Stimulated activated CD4-positive, alpha-beta T cell treated with anti-CD3 and anti-CD28 coated beads, Interleukin-1b, Interleukin-23, amount 100 ng/mL, for 48 hours (primary cell): ENCODE results near the gene PLEKHA5.

Source experiments
- DNase-seq: peaks from one replicate; pipeline ENCODE4 v3.0.0-alpha.2; 2020

Gene PLEKHA5

DNA sequence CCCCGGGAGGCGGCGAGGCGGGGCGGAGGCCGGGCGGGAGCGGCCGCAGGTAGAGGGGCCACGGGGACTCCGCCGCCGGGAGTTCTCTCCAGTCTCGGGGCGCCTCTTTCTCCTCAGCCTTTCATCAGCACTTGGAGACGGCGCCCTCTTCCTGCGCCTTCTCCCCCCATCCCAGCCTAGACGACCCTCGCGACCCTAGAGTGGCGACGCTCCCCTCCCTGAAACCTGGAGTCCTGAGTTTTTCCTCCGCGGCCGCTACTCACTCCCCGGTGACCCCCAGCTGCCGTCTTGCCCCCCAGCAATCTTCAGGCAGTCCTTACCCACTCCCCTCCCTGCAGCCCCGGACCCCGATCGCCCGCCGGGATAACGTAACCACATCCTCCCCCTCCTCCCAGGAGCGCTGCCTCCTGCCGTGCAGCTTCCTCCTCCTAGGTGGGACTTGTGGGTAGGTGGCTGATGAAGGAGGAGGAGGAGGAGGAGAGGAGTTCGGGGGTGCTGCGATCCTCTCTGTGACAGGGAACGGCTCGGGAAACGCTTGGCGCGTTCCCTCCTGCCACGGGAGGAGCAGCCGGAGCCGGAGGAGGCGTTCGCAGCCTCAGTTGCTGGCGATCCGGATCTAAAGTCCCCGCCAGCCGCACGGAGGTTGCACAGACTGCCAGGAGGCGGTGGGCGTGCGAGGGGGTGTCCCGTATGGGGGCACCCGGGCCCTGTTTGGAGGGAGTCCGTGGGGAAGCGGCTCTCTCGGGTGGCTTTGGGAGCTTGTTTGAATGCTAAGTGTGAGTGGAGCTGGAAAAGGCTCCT is 891 bp downstream of the PLEKHA5 start:
- DNase-seq = no peak

DNA sequence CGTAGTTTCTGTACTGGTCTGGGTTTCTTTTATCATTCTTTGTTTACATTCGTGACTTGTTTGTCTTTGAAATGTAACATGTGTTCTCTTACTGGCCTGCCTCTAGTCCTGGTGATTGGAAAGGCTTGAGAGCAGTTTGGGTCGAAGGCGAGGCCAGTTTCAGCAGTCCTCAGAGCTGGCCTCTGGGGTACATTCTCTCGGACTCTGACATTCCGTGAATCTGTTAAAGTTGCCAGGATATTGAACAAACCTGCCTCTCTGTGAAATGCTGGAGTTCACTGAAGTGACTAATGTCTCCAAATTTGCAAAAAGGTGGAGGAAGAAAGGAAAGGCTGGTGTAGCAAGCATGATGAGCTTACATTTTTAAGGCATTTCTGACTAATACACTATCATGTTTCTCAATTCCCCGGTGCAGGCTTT is 1.5 kb downstream of the PLEKHA5 start:
- no peak for DNase-seq

DNA sequence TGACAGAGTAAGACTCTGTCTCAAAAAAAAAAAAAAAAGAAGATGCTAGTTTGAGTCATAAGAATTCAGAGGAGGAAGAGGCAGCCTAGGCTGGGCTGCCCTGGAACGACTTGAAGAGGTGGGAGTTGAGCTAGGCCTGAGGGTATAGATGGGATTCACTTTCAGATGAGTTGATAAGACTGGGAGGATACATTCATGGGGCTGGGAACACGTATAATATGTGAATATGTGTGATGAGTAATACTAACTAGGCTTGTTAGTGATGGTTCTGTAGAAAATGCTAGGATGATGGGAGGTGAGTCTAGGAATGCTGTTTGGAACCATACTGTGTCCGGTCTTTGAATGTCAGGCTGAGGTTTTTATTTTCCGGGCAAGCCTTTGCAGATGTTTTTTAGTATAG is 9.0 kb downstream of the PLEKHA5 start:
- DNase-seq = no peak

DNA sequence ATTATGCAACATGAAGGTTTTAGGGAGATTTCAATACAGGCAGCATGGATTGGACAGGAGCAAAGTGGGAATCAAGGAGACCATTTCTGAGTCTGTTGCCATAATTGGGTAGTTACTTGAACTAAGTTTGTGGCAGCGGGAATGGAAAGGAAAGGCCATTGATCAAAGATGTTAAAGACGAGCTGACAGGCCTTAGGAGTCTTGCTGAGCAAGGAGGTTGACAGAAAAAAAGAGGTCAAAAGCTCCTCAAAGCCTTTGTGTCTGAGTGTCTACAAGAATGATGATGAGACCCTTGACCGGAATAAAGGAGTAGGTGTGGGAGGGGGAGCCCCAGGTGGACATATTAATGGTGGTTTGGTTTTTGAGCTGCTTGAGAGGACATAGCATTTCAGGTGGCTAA is 9.4 kb downstream of the PLEKHA5 start:
- no peak for DNase-seq

DNA sequence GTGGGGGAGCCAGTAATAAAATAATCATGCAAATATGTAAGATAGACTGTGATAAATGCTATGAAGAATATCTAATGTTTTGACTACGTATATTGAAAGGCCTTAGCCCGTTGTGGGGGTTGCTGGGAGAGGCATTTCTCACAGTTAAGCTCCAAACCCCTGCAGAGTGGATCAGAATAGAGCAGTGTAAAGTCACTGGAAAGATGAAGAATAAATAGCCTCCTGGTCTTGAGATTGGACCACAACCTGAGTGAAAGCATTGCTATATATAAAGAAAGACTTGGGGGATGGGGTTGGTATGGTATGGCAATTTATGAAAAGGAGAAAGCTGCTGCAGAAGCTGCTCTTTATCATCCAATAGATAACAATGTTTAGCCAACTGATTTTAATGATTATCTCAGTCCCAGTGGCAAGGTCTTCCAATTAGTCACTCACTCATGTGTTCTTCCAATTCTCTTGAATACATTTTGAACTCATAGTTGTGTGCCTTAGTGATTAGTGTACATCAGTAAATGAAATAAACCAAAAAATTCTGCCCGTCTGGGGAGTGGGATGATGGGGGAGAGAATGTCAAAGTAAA is 10.2 kb downstream of the PLEKHA5 start:
- no peak for DNase-seq

DNA sequence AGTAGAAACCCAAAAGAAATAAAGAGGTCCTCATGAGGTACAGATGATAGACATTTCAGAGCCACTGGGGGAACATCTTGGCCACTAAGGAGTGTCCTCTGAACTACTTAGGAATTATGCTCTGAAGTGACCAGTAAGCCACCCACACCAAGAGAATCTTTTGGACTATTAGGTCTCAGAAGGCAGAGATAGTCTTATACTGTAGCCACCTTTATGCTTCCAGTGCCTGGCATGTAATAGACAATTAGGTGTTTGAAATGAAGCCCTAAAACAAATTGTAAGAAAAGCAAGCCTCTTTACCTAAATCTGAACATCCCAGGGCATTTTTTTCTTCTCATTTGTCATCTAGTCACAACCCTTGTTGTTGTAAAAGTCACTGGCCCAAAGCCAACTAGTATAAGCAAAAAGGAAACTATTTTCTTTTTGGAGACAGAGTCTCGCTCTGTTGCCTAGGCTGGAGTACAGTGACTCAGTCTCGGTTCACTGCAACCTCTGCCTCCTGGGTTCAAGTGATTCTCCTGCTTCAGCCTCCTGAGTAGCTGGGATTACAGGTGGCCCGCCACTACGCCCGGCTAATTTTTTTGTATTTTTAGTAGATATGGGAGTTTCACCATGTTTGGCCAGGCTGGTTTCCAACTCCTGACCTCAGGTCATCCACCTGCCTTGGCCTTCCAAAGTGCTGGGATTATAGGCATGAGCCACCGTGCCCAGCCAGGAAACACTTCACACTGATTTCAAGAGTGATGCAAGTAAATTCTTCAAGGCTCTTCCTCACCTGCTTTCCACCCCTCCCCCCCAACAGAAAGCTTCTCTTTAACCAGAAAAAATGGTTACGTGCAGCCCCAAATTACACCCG is 11.1 kb downstream of the PLEKHA5 start:
- DNase-seq = no peak

DNA sequence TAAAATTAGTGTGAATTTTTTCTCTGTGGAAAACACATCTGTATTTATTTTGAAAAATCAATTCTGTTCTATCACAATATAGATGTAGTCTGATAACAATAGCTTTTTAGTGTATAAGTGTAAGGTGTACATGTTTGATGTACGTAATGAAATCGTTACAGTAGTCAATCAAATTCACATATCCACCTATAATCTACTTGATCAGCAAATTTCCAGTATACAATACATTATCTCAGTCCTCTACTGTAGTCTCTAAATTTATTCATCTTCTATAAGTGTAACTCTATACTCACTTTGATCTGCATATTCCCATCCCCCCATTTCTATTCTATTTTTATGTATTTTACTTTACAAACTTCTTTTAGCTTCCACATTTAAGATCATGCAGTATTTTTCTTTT is 13.0 kb downstream of the PLEKHA5 start:
- DNase-seq = no peak

DNA sequence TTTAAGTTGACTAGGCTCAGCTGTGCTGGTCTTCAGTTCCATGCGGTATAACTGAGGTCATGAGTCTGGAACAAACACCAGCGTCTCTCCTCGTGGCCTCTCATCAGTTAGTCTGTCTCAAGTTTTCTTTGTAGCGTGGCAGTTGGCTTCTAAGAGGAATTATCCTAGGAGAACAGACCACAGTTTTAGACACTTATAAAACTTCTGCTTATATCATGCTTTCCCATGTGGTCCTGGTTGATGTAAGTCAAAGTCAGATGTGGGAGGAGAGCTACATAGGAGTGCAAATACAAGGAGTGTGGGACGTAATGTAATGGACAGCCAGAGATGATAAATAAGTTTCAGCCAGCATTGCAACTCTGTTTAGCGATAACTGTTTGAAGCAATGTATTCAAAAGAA is 14.8 kb downstream of the PLEKHA5 start:
- no peak for DNase-seq

DNA sequence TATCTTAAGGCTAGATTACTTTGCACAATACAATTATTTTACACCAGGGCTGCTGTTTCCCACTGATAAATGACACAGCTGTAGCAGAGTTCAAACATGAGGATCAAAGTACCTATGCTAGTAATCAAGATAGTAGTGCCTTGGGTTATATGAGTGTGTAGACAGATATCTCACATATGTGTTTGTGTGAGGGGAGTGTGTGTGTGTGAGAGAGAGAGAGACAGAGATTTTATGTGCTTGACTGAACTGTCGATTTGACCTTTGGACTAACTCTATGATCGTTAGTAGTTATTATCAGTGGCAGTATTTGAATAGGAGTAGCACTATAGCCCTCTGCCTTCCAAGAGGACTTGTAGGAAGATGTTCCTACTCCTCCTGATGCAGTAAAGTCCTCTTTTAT is 15.5 kb downstream of the PLEKHA5 start:
- no peak for DNase-seq

DNA sequence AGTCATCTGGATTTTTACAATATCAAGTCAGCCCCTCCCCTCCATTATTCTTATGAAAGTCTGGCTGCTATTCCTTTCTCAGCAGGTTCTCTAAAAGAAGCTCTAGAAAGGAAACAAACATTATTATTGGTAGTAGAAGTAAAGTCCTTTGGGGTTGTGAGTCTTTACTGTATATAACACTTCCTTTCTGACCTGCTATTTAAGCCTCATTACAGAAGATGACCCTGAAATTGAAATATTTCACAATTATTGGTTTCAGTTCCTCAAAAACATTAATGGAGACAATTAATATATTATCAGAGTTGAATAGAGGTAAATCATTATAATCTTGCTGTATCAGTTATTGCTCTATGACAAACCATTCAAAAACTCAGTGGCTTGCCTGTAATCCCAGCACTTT is 19.3 kb downstream of the PLEKHA5 start:
- no peak for DNase-seq

DNA sequence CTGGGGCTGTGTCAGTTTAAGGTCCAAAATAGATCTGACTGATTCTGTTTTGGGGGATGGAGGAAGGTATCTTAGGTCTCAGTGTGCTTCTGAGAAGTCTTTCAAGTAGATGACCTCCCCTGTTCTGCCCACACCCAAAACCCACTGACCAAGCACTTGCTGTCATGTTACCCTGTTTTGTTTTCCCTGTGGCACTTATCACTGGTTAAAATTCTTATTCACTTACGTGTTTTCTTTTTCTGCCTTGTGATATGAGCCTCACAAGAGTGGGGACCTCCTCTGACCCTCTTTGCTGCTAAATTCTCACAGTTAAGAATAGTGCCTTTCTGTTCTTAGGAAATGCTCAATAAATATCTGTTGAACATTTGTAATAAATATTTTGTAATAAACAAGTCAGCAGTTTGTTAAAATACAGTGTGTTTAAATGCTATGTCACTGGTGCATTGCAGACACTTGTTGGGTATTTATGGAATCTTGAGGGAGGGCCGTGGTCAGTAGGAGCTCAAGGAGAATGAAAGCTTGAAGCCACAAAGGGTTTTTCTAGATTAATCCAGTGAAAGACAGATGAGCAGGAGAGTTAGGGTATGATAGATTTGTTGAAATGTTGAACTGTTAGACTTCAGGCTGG is 20.9 kb downstream of the PLEKHA5 start:
- no peak for DNase-seq

DNA sequence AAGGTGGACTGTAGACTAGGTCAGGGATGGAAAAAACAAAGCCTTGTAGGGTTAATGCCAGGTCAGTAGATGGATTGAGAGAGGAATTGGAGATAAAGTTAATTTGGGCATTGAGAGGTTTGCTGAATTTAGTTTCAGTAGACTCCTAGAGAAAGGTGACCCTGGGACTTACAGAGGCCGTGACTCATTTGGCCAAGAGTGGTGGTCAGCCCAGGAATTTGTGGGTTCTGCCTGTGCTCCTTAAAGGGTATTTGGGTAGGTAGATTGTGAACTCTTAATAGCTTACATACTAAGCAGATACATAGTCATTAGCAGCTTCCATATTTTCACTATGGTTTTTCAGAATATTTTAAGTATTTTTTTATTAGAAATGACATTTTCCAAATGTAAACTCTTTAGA is 21.8 kb downstream of the PLEKHA5 start:
- no peak for DNase-seq

DNA sequence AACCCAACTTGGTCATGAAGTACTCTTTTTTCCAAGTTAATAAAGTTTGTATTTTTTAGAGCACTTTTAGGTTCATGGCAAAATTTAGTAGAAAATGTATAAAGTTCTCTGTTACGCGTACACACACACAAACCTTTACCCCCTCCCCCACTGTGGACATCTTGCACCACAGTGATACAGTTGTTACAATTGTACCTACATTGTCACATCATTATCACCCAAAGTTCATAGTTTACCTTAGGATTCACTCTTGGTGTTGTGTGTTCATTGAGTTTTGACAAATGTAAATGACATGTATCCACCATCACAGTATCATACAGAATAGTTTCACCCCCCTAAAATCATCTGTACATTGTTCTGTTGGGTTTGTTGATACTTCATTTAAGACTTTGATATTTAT is 23.9 kb downstream of the PLEKHA5 start:
- DNase-seq = no peak

DNA sequence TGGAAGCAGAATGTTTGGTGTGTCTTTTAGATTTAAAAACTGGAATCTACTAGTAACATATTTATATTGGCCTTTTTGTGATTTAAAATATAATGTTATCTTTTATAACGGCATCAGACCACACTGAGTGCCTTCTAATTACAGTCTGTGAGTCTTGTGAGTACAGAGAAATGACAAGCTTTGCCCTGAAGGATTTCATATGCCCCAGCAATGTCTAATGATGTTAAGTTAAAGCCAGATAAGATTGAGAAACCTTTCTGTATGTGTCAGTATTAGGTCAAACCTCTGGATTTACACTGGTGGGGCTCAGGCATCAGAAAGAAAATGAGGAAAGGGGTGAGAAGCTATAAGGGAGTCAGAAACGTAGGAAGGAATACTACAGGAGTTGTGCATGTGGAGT is 25.2 kb downstream of the PLEKHA5 start:
- no peak for DNase-seq

DNA sequence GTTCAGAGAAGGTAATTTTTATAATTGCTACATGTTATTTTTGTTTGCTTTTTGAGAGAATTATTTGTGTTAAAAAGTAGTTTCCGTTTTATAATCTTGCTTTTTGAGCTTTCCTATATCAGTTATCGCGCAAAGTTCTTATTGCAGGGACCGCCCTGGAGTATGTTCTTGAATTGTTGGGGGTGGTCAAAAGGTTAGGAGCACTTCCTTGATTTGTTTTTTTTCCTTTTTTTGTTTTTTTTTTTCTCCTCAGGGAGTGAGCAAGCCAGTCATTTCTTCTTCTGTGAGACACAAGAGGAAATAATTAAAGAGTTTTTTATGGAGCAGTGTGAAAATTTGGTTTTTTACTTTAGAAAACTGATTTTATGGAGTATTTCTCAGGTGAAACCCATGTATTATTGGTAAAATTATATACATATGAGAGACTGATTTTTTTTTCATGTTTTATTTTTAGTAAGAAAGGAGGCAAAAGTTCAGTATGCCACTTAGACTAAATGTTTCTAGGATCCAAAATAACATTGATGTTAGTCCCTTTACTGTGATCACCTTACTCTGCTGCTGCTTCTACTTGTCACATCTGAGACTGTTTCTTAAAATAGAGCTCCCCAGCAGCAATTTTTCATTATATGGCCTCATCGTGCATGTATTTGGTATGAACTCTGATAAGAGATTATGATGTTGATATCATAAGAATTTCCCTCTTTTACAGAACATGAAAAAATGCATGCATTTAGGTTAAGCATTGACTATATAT is 26.6 kb downstream of the PLEKHA5 start:
- DNase-seq = no peak

DNA sequence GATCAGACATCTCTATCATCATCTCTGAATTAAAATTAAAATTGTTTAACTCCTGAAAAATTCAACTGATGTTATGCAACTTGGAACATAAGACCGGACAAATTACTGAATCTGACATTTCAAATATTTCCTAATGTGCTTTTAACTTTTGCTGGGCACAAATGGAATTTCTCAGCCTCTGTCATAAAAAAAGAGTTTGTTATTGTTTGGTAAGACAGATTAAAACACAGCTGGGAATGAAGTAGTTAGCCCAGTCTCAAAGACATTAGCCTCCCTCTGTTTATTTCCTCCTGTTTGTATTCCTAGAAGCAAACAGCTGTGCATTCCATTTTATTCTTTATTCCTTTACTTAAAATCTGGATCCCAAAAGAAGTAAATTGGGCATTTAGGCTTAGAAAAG is 29.4 kb downstream of the PLEKHA5 start:
- DNase-seq = no peak

DNA sequence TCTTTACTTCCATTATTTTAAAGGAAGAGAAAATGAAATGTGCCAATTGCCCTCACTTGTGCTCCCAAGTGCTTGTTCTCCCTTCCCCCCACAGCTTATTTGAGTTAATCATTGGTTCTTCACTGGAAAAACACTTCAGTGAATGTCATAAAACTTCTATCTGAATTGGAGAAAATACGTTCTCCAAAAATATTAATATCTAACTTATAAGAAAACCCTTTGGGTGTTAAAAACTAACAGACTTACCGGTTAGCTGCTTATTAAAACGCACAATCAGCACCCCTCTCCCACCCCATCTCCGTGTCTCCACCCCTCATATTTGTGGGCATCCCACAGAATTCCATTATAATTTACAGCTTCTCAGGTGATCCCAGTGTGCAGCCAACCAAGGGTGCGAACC is 31.7 kb downstream of the PLEKHA5 start:
- no peak for DNase-seq

DNA sequence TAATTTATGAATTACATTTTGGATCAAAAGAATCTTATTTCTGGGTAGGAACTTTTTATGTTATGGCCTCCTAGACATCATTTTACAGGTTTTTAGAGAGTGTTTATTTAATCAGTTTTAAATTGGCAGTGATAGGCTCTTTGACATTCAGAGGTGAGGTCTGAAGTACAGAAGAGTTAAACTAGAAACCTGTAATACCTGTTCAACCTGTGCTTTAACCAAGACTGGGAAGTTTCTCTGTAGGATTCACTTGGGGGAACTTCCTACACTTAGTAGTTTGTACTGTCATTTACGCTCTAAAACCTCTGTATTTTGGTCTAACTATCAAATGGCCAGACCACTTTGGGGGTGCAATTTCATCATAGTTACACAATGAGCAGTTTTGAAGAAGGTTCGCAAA is 35.9 kb downstream of the PLEKHA5 start:
- no peak for DNase-seq

DNA sequence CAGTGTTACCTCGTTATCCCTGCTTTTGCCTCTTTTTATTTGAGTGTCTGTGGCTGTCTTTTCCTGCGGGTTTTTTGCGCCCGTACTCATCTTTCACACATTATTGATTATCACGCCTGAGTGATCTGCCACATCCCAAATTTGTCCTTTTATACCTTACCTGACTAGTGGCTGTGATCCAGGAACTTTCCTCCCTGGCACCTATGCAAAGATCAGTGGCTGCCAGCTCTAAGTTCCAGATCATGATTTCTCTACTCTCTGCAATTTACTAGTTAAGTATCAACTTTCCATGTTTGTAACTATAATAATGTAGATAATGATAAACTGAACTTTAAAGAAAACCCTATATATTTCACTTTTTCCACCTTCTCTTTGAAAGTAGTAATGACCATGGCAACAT is 36.9 kb downstream of the PLEKHA5 start:
- no peak for DNase-seq

DNA sequence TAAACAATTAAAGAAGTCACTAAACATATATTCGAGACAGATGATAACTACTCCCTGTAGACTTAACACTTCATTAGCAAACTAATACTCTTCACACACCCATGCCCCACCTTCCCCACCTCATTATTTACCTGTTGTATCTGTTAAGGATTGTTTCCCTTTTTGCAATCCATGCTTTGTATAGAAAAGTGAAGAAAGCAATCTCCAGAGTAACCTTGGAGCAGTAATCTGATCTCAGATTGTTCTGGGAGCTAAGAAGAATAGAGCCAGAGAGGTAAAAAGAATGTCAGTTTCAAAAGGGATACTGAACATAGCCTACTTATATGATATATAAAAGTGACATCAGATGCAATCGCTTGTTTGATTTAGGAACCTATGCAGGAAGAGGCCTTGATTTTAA is 37.4 kb downstream of the PLEKHA5 start:
- DNase-seq = no peak

DNA sequence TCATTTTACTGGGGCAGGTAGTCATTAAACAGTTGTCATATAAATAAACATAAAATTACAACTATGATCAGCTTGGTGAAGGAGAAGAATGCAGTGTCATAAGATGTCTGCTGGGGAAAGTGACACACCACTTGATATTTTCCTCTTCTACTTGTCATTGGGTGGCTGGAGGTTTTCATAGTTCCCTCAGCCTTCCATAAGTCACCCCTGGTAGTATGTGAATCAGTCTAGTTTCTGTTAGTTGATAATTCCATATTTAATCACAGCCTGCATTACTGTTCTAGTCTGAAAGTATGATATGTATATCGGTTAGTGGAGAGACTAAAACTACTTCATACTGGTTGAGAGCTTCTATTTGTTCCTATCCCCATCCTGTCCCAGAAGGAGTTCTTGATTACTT is 38.2 kb downstream of the PLEKHA5 start:
- no peak for DNase-seq

DNA sequence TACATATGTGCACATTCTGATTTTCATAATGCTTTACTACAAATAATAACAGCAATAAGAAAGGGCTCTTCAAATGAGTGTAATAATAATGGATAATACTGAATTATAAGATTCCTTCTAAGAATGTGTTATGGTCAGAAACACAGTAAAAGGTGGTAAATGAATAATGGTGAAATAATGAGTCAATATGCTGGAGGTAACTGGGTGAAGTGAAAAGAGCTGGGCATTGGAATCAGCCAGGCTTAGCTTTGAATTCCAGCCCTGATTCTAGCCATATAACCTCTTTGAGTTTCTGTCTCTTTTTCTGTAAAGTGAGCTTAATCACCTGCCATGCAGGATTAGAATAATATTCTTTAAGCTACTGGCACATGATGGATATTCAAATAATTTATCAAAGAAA is 39.1 kb downstream of the PLEKHA5 start:
- no peak for DNase-seq

DNA sequence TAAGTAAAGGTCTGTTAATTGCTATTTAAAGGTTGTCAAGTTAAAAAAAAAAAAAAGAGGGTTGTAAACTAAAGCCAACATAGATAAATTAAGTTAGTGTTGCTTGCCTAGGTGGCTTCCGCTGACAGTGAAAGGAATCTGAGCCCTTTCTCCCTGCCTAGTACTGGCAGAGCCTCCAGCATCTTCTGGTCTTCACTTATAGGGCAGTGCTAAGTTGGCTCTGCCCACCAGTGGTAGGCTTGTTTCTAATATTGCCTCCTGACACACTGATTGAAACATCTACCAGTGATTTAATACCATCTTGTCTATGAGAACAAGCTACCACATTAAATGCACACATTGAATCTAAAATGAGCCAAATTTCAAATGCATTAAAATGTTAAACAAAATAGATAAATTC is 39.7 kb downstream of the PLEKHA5 start:
- DNase-seq = no peak
